Measurements from ENCODE around the gene CXCL8. TPM values are rescaled to one million over a fixed set of nuclear protein-coding genes. Genes with fewer than 3 reads are reported as not detected.
"Not testable (repeated sequence)": the region's sequence is repeated elsewhere in the genome, so short reads cannot be mapped to it uniquely, and the experiment has no call there.

The CXCL8 gene
- total RNA-seq, 2 donors from 2014 or later, result 0.89 to 4.7 TPM

GRCh38 chr4:73763877-73764276 is 23.5 kb downstream of the CXCL8 start:
- no peak for TF ChIP-seq CTCF (IDR thresholded peaks at IDR 0.05)

GRCh38 chr4:73764513-73764912 is 24.1 kb downstream of the CXCL8 start:
- intact Hi-C loops (cut with DNase I), result no loop called here
- no peak overlapping the region for H3K4me3 ChIP-seq
- H3K4me1 ChIP-seq, result no peaks in the 10 kb centered on the region
- no peaks in the 10 kb centered on the region for H3K36me3 ChIP-seq
- H3K27ac ChIP-seq, result no peak overlapping the region
- TF ChIP-seq CTCF (IDR thresholded peaks at IDR 0.05), result no peak
- no peaks in the 10 kb centered on the region for H3K9me3 ChIP-seq
- no peak overlapping the region for H3K9ac ChIP-seq (ENCODE audit: low read depth in 2 of 2, low read length in 2 of 2)
- DNase-seq, result no peak
- H3K27me3 ChIP-seq, result no peaks in the 10 kb centered on the region

More at GRCh38 chr4:73763877-73764276, 23.5 kb downstream of the CXCL8 start:
- Histone ChIP-seq H3K4me1 (no peaks in the 10 kb centered on the region), H3K27ac (no peak overlapping the region), H3K36me3 (no peaks in the 10 kb centered on the region), H3K27me3 (no peaks in the 10 kb centered on the region), H3K9ac (ENCODE audit: low read depth in 2 of 2, low read length in 2 of 2) (no peak overlapping the region), H3K9me3 (no peaks in the 10 kb centered on the region), H3K4me3 (no peak overlapping the region)
- intact Hi-C loops (cut with DNase I), result no loop called here
- no peak for DNase-seq

GRCh38 chr4:73765296-73765695 is 24.9 kb downstream of the CXCL8 start:
- no peak for DNase-seq
- H3K4me1 ChIP-seq, result no peaks in the 10 kb centered on the region
- no peaks in the 10 kb centered on the region for H3K27me3 ChIP-seq
- intact Hi-C loops (cut with DNase I), result no loop called here
- no peaks in the 10 kb centered on the region for H3K9me3 ChIP-seq
- H3K4me3 ChIP-seq, result no peak overlapping the region
- H3K27ac ChIP-seq, result no peak overlapping the region
- no peak overlapping the region for H3K9ac ChIP-seq (ENCODE audit: low read depth in 2 of 2, low read length in 2 of 2)
- H3K36me3 ChIP-seq, result no peaks in the 10 kb centered on the region
- no peak for TF ChIP-seq CTCF (IDR thresholded peaks at IDR 0.05)

GRCh38 chr4:73770917-73771316 is 30.5 kb downstream of the CXCL8 start:
- Histone ChIP-seq H3K4me3 (no peak overlapping the region), H3K36me3 (no peaks in the 10 kb centered on the region), H3K27ac (no peak overlapping the region), H3K4me1 (no peaks in the 10 kb centered on the region), H3K27me3 (no peaks in the 10 kb centered on the region), H3K9ac (ENCODE audit: low read depth in 2 of 2, low read length in 2 of 2) (no peak overlapping the region), H3K9me3 (no peaks in the 10 kb centered on the region)
- TF ChIP-seq CTCF (IDR thresholded peaks at IDR 0.05), result no peak
- intact Hi-C loops (cut with DNase I), result no loop called here
- peak; percentile 77 for DNase-seq

- intact Hi-C loops (cut with DNase I), result no loop called here
- H3K9ac ChIP-seq (ENCODE audit: low read depth in 2 of 2, low read length in 2 of 2), result no peak overlapping the region
- no peak overlapping the region for H3K4me3 ChIP-seq
- no peaks in the 10 kb centered on the region for H3K36me3 ChIP-seq
- no peaks in the 10 kb centered on the region for H3K27me3 ChIP-seq
- no peak overlapping the region for H3K27ac ChIP-seq
- H3K9me3 ChIP-seq, result no peaks in the 10 kb centered on the region
- DNase-seq, result no peak
- no peak for TF ChIP-seq CTCF (IDR thresholded peaks at IDR 0.05)
- no peaks in the 10 kb centered on the region for H3K4me1 ChIP-seq
These were observed 32.0 kb downstream of the CXCL8 start for GRCh38 chr4:73772363-73772762.

- H3K36me3 ChIP-seq; DNase-seq; H3K9me3 ChIP-seq; H3K27me3 ChIP-seq; H3K4me1 ChIP-seq; H3K4me3 ChIP-seq; H3K9ac ChIP-seq (ENCODE audit: low read depth in 2 of 2, low read length in 2 of 2); H3K27ac ChIP-seq; intact Hi-C loops (cut with DNase I): not testable (repeated sequence)
These were observed 34.0 kb downstream of the CXCL8 start for GRCh38 chr4:73774406-73774805.

All from colonic mucosa (tissue), 4 donors.